NCI-H1930 (cell line): ENCODE data around the gene MMP17.
A peak's percentile ranks its signal among the peaks of the same experiment; 100 is the strongest.
"Not testable (repeated sequence)": the region's sequence is repeated elsewhere in the genome, so short reads cannot be mapped to it uniquely, and the experiment has no call there.

Source experiments
- DNase-seq, 2 experiments: peaks; one replicate each; lab custom pipeline; 2025; lab: John Stamatoyannopoulos, UW

The MMP17 gene

DNA sequence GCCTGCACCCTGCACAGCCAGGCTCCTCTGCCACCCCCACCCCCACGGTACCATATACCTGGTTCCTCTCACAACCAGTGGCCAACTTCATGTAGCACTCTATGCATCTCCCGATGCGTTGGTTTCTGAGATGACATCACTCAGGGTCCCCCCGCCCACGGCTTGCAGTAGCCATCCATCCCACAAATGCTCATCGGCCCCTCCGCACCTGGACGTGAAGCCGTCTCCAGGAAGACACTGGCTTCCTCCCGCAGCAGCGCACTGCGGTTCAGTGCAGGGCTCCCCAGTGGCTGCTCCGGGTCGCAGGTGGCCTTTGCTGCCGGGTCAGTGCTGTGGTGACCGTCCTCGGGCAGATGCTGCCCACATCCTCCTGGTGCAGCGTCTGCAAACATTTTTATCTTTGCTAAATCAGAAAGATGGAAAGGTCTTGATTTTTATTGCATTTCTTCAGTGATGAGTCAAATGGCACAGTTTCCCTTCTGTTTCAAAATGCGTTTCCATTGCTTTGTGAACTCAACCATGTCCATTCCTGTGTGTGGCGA, 27.5 kb upstream of the MMP17 start:
- no peak for DNase-seq

DNA sequence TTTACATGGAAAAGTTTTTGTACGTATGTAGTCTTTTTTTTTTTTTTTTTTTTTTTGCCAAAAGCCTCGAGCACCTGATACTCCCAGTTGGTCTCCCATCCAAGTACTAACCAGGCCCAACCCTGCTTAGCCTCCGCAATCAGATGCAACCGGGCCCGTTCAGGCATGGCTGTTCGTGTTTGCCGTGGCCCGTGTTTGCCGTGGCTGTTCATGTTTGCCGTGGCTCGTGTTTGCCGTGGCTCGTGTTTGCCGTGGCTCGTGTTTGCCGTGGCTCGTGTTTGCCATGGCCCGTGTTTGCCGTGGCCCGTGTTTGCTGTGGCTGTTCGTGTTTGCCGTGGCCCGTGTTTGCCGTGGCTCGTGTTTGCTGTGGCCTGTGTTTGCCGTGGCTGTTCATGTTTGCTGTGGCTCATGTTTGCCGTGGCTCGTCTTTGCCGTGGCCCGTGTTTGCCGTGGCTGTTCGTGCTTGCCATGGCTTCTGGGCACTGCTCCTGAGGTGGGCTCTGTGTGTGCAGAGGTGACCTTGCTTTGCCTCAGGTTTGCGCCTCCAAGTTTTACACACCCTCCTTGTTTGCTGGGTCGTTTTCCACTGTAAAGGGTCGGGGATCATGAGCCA, 26.8 kb upstream of the MMP17 start:
- no peak for DNase-seq

DNA sequence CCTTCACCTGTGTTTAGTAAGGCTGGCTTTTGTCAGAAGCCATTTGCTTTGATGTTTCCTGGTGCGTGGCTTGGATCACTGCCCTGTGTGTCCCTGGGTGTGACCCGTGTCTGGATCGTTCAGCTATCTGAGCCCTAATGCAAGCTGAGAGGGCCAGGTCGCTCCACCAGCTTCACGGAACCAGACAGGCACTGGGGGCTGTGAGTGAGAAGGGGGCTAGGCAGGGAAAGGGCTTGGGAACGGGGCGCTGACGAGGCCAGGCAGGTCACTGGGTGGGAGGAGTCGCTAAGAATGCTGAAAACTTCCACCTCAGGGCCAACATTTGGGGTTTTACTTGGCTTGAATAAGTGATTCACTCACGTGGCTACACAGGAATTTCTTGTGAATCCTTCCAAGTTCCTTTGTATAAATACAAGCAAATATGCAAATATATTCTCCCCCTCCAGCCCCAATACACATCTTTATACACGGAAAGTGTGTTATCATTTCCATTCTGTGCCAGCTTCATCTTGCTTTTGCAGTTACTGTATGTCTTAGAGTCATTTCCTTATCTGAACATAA, 24.2 kb upstream of the MMP17 start:
- DNase-seq, result no peak

DNA sequence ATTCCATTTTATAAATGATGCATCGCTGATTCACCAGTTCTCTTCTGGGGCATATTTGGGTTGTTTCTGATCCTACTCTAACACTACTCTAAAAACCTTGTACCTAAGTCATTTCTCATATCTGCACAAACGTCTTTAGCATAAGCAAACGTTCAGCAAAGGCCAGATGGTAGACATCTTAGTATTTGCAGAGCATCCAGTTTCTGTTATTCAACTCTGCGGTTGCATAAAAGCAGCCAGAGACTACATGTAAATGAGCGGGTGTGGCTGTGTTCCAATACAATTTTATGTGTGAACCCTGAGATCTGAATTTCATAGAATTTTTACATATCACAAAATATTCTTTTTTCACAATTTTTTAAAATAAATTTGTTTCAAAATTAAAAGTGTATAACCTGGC, 22.8 kb upstream of the MMP17 start:
- no peak for DNase-seq

DNA sequence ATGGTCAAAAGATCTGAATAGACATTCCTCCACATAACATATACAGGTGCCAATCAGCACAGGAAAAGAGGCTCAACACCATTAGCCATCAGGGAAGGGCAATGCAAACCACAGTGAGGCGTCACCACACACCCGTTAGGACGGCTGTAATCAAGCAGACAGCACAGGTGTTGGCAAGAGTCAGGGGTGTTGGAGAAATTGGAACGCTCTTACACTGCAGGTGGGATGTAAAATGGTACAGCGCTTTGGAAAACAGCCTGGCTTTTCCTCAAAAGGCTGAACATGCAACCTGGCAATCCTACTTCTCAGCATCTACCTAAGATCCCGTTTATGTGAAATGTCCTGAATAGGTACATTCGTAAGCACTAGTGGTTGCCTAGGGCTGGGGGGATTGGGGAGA, 21.5 kb upstream of the MMP17 start:
- no peak for DNase-seq

- no peak for DNase-seq
Observed at GRCh38 chr12:131808744-131809371, 19.3 kb upstream of the MMP17 start.

GRCh38 chr12:131809476-131810254, 18.5 kb upstream of the MMP17 start:
- DNase-seq, result not testable (repeated sequence)

- DNase-seq, result no peak
Observed at GRCh38 chr12:131810726-131811125, 17.5 kb upstream of the MMP17 start.

GRCh38 chr12:131815131-131815530, 13.1 kb upstream of the MMP17 start:
- DNase-seq, result no peak

DNA sequence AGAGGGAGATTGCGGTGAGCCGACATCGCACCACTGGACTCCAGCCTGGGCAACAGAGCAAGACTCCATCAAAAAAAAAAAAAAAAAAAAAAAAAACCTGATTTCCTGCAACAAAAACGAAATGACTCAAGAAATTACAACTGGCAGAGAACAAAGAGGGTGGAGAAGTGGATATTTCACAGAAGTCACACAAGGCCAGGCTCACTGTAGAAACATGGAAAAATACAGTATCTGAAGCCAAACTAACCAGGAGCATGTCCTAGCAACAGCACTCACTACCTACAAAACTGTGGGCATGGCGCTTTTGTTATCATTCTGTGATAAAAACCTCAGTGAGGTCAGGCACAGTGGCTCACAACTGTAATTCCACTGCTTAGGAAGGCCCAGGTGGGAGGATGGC, 11.7 kb upstream of the MMP17 start:
- DNase-seq, result no peak

GRCh38 chr12:131817241-131817640, 11.0 kb upstream of the MMP17 start:
- DNase-seq, result no peak

DNA sequence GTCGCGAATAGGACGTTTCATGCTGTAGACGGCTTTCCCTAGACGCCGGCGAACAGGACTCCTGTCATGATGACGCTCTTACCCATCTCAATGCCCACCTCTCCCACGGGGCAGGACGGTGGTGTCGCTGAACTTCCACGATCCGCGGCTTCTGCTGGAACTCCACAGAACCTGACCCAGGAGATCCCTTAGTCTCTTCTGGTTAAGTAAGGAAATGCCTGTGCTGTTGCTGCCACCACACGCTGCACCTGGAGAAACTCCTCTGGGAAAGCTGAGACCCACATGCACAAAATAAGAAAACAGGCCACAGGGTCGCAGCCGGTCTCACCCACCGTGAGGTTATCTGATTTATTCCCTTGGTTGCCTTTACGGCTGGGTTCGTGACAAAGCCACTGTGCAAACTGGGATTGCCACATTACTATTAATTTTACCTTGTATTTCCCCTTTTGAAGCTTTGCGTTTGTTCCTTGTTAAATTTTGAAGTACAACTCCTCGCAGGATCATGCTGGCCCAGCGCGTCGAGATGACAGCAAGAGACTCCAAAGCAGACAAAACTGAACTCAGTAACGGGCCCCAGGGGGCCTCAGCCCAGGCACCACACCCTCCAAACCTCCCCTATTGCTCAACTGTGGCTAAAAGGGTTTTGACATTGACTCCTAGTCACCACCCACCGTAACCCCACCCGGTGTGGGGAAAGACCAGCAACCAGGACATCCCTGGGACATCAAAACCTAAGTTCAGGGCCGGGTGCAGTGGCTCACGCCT, 9.2 kb upstream of the MMP17 start:
- no peak for DNase-seq

- no peak for DNase-seq
Observed at GRCh38 chr12:131824450-131824849, 3.7 kb upstream of the MMP17 start.

GRCh38 chr12:131825146-131825892, 2.9 kb upstream of the MMP17 start:
- no peak for DNase-seq

DNA sequence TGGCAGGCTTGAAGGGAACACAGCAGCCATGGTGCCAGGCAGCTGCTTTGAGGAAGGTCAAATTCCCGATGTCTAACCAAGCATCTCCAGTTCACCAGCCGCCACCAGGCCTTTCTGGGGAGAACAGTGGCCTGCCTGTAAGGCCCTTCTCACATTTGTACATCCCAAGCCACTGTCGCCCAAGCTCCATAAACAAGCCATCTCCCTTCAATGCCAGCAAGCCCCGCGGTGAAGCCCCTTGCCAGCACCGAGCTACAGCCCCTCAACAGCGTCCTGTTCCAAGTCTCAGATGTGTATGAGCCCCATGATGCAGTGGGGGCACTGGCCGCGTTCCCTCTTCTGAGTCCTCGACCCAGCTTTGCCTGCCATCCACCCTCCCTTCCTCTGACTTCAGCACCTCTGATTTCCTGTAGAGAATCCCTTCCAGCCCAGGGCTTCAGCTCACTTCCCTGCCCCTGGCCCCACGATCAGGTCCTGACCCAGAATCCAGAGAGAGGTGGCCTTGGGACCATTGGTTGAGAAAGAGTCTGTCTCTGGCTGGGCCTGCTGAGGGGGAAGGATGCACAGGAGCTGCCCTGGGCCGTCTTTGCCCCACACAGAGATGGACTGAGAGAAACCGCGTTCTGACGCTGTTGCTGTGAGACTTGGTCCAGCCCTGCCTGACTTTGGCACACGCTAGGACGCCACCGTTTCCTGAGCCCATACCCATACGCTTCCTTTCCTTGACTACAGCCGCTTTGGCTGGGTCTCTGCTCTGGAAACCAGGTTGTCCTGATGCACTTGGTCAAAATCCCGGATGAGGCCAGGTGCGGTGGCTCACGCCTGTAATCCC, 1.9 kb upstream of the MMP17 start:
- DNase-seq, result no peak

- DNase-seq, result no peak
Observed at GRCh38 chr12:131828671-131829355, 620 bp downstream of the MMP17 start.

- no peak for DNase-seq
Observed at GRCh38 chr12:131829356-131829747, 1.2 kb downstream of the MMP17 start.

- no peak for DNase-seq
Observed at GRCh38 chr12:131829791-131830334, 1.7 kb downstream of the MMP17 start.

DNA sequence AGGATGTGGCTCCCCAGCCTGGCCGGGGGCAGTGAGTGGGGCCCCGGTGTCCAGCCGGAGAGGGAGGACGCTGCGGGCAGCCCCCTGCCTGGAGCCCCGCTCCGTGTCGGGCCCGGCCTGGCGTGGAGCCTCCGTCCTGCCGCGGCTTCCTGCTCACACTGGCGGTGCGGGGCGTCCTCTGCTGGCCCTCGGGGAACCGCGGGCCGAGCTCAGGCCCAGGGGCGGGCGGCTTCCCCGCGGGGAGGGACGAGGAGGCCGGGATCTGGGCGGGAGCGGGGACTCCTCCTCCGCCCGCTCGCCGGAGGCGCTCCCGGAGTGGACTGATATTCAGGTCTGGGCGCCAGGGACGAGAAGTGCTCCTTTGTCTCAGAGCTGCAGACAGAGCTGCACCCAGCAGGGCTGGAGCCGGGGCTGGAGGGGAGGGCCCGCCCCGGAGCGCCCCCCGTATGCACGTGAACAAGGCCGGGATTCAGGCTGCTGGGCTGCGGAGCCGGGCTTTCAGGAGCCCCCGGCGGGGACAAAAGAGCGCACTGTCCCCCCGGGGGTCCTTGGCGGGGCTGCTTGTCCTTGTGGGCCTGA, 2.2 kb downstream of the MMP17 start:
- peak in 1 of 2 experiments; percentile 63 for DNase-seq
